GM23248 (cell line): ENCODE data around the gene CREB3L2.

Experiments
- EZH2 ChIP-seq: fragments of 200-600 bp; sonication (generic); IDR thresholded peaks from 2 replicates; pipeline ENCODE4 v1.6.1; 2018; ENCODE audit warnings: antibody characterized with exemption, mild to moderate bottlenecking; ENCODE audit not compliant: insufficient read depth, poor library complexity, severe bottlenecking
- EZH2phosphoT487 ChIP-seq: fragments of 200-600 bp; sonication (generic); IDR thresholded peaks from 2 replicates; pipeline ENCODE4 v1.6.1; 2018; ENCODE audit warnings: antibody characterized with exemption, moderate library complexity, mild to moderate bottlenecking, low read depth; ENCODE audit not compliant: insufficient read depth

DNA sequence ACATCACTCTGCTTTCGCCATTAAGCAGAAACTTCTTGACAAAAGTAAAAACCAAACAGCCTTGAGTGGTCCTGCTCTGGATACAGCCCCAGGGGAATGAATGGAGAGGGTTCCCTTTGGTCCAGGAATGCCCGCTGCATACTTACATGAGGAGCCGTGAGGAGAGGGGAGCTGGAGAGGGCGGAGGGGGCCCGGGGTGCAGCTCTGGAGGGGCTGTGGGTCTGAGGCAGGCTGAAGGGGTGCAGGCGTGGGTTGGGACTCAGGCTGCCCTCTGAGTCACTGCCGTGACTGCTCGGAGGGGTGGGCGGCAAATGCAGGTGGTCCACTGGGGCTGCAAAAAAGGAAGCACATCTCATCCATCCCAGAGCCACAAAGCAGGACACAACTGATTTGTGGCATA lies 93.8 kb downstream of the CREB3L2 start:
- TF ChIP-seq EZH2 (no peak), EZH2phosphoT487 (no peak)
